Measurements from ENCODE around the gene SLC6A11. TPM values are rescaled to one million over a fixed set of nuclear protein-coding genes. Genes with fewer than 3 reads are reported as not detected.

SLC6A11 gene
- total RNA-seq, 4 donors from 2014 or later = 0.30 to 0.44 (median 0.42) TPM; not detected in 1

GRCh38 chr3:10841100-10841499 is 25.1 kb downstream of the SLC6A11 start:
- no peak for DNase-seq (ENCODE audit: low spot score in 2 of 2)
- Histone ChIP-seq H3K9me3 (no peaks in the 10 kb centered on the region), H3K27me3 (no peaks in the 10 kb centered on the region), H3K36me3 (no peaks in the 10 kb centered on the region), H3K4me1 (no peaks in the 10 kb centered on the region), H3K4me3 (no peak overlapping the region), H3K27ac (no peak overlapping the region)
- no peak for TF ChIP-seq CTCF (IDR thresholded peaks at IDR 0.05)
- 28 to 37% methylated on average over 4 of the region's 4 CpGs for WGBS, 2 donors

- TF ChIP-seq POLR2A (IDR thresholded peaks at IDR 0.05) (no peak), EP300 (IDR thresholded peaks at IDR 0.05) (no peak), CTCF (IDR thresholded peaks at IDR 0.05) (no peak)
- H3K27me3 ChIP-seq = no peaks in the 10 kb centered on the region
- H3K27ac ChIP-seq = no peak overlapping the region
- no peak for DNase-seq (ENCODE audit: low spot score in 2 of 2)
- H3K36me3 ChIP-seq = no peaks in the 10 kb centered on the region
- WGBS, 2 donors = 86 to 89% methylated on average over 3 of the region's 3 CpGs
- no peak overlapping the region for H3K4me3 ChIP-seq
- H3K4me1 ChIP-seq = no peaks in the 10 kb centered on the region
- H3K9me3 ChIP-seq = no peaks in the 10 kb centered on the region
Observed at GRCh38 chr3:10843378-10843777, 27.4 kb downstream of the SLC6A11 start.

- no peak overlapping the region for H3K4me3 ChIP-seq
- H3K4me1 ChIP-seq = no peaks in the 10 kb centered on the region
- no peaks in the 10 kb centered on the region for H3K36me3 ChIP-seq
- no peaks in the 10 kb centered on the region for H3K9me3 ChIP-seq
- no peak overlapping the region for H3K27ac ChIP-seq
- DNase-seq (ENCODE audit: low spot score in 2 of 2) = no peak
- no peaks in the 10 kb centered on the region for H3K27me3 ChIP-seq
- TF ChIP-seq CTCF (IDR thresholded peaks at IDR 0.05) = no peak
- no peak for TF ChIP-seq POLR2A (IDR thresholded peaks at IDR 0.05)
- no peak for TF ChIP-seq EP300 (IDR thresholded peaks at IDR 0.05)
- WGBS, 2 donors = 55 to 69% methylated on average over 6 of the region's 6 CpGs
Observed at GRCh38 chr3:10845001-10845761, 29.2 kb downstream of the SLC6A11 start.

GRCh38 chr3:10845839-10846656 is 30.0 kb downstream of the SLC6A11 start:
- no peaks in the 10 kb centered on the region for H3K27me3 ChIP-seq

More at GRCh38 chr3:10845839-10846656, 30.0 kb downstream of the SLC6A11 start:
- H3K9me3 ChIP-seq = no peaks in the 10 kb centered on the region
- H3K4me1 ChIP-seq = no peaks in the 10 kb centered on the region
- no peak for DNase-seq (ENCODE audit: low spot score in 2 of 2)
- TF ChIP-seq CTCF (IDR thresholded peaks at IDR 0.05) (no peak), EP300 (IDR thresholded peaks at IDR 0.05) (peak in 1 of 2 donors; percentile 17)
- no peak overlapping the region for H3K27ac ChIP-seq
- no peak overlapping the region for H3K4me3 ChIP-seq
- H3K36me3 ChIP-seq = no peaks in the 10 kb centered on the region
- WGBS, 2 donors = 80 to 88% methylated on average over 5 of the region's 5 CpGs

Measured in tibial nerve (tissue), 4 donors.